ENCODE data around the gene RAF1. TPM values are rescaled to one million over a fixed set of nuclear protein-coding genes. Genes with fewer than 3 reads are reported as not detected.

The RAF1 gene
- total RNA-seq, 1 experiment from 2014 or later: 64.3 TPM

GRCh38 chr3:12679468-12679867 is 15.6 kb upstream of the RAF1 start:
- Histone ChIP-seq H3K4me2 (ENCODE audit: low read length) (no peak overlapping the region), H3K9me3 (ENCODE audit: control insufficient read depth in 1 of 2, insufficient read depth in 1 of 2, low read depth in 1 of 2, low read length in 2 of 2) (no peaks in the 10 kb centered on the region), H3K27ac (ENCODE audit: low read depth, low read length) (no peak overlapping the region), H3K79me2 (ENCODE audit: insufficient read depth, low read length) (no peaks in the 10 kb centered on the region), H3K9me2 (ENCODE audit: insufficient read depth) (no peaks in the 10 kb centered on the region), H3K4me3 (replicated peaks in 1 of 2; ENCODE audit: low read depth in 1 of 2, low read length in 2 of 2) (no peak overlapping the region), H3K4me1 (ENCODE audit: control insufficient read depth in 1 of 2, insufficient read depth in 2 of 2, low read length in 2 of 2) (peaks cover 0 to 9% of the 10 kb centered on the region in 2 experiments; a peak in 2 of 4 replicates), H3K36me3 (ENCODE audit: control insufficient read depth in 1 of 2, insufficient read depth in 2 of 2, low read length in 2 of 2) (no peaks in the 10 kb centered on the region), H4K20me1 (ENCODE audit: insufficient read depth) (no peaks in the 10 kb centered on the region), H3K9ac (ENCODE audit: low read length) (no peak overlapping the region), H3K27me3 (ENCODE audit: insufficient read depth, low read length) (no peaks in the 10 kb centered on the region), H2AFZ (ENCODE audit: low read depth, low read length, poor library complexity, severe bottlenecking) (no peak overlapping the region)
- peak; percentile 56 for ATAC-seq
- POLR2A ChIA-PET: no interaction called here
- TF ChIP-seq CEBPB (IDR thresholded peaks at IDR 0.05; ENCODE audit: low read depth) (no peak), POLR2A (IDR thresholded peaks at IDR 0.05; ENCODE audit: borderline replicate concordance, extremely low read depth, insufficient read depth, insufficient read length) (no peak), JUND (IDR thresholded peaks at IDR 0.05) (no peak), RAD21 (IDR thresholded peaks at IDR 0.05; ENCODE audit: low read depth) (no peak)
- CTCF ChIA-PET: no interaction called here
- RAD21 ChIA-PET (ENCODE audit: low non-redundant PET in 1 of 2, low total read pairs in 2 of 2, uncharacterized antibody in 2 of 2, unreplicated experiment in 2 of 2): no interaction called here
- no TSS peak for BruUV-seq (replicated peaks)
- DNase-seq (ENCODE audit: low read depth, low spot score): no peak
- intact Hi-C loops (cut with micrococcal nuclease): no loop called here

- ChIA-PET CTCF (no interaction called here), POLR2A (no interaction called here), RAD21 (ENCODE audit: low non-redundant PET in 1 of 2, low total read pairs in 2 of 2, uncharacterized antibody in 2 of 2, unreplicated experiment in 2 of 2) (no interaction called here)
- peaks cover 0 to 11% of the 10 kb centered on the region in 2 experiments; a peak in 2 of 4 replicates for H3K4me1 ChIP-seq (ENCODE audit: control insufficient read depth in 1 of 2, insufficient read depth in 2 of 2, low read length in 2 of 2)
- intact Hi-C loops (cut with micrococcal nuclease): no loop called here
- no peak overlapping the region for H2AFZ ChIP-seq (ENCODE audit: low read depth, low read length, poor library complexity, severe bottlenecking)
- no peak for ATAC-seq
- no peak overlapping the region for H3K9ac ChIP-seq (ENCODE audit: low read length)
- H4K20me1 ChIP-seq (ENCODE audit: insufficient read depth): no peaks in the 10 kb centered on the region
- H3K79me2 ChIP-seq (ENCODE audit: insufficient read depth, low read length): no peaks in the 10 kb centered on the region
- TF ChIP-seq ZNF274 (IDR thresholded peaks at IDR 0.05; ENCODE audit: low read depth, low read length): no peak
- TF ChIP-seq POLR2AphosphoS5 (IDR thresholded peaks at IDR 0.05; ENCODE audit: low read depth, low read length): no peak
- no peak for TF ChIP-seq CTCF (IDR thresholded peaks at IDR 0.05 in 2 of 3, conservative IDR thresholded peaks at IDR 0.05 in 1 of 3; ENCODE audit: borderline replicate concordance in 1 of 3, insufficient read depth in 1 of 3, low read depth in 2 of 3, low read length in 2 of 3)
- TF ChIP-seq ZFX (IDR thresholded peaks at IDR 0.05): no peak
- no peak for TF ChIP-seq SRF (IDR thresholded peaks at IDR 0.05; ENCODE audit: low read depth)
- no peak for TF ChIP-seq POLR2A (IDR thresholded peaks at IDR 0.05; ENCODE audit: borderline replicate concordance, extremely low read depth, insufficient read depth, insufficient read length)
- no peak for TF ChIP-seq SP1 (IDR thresholded peaks at IDR 0.05; ENCODE audit: low read depth)
- no peak for TF ChIP-seq ZBTB33 (IDR thresholded peaks at IDR 0.05; ENCODE audit: extremely low read depth, insufficient replicate concordance, low read length)
- no peak for TF ChIP-seq RAD21 (IDR thresholded peaks at IDR 0.05; ENCODE audit: low read depth)
- no peak for TF ChIP-seq CEBPB (IDR thresholded peaks at IDR 0.05; ENCODE audit: low read depth)
- no peak for TF ChIP-seq MAX (IDR thresholded peaks at IDR 0.05)
- TF ChIP-seq SIN3A (IDR thresholded peaks at IDR 0.05; ENCODE audit: low read depth): no peak
- TF ChIP-seq CBX3 (IDR thresholded peaks at IDR 0.05; ENCODE audit: low read depth): no peak
- TF ChIP-seq EZH2 (IDR thresholded peaks at IDR 0.05): no peak
- TF ChIP-seq TCF7L2 (IDR thresholded peaks at IDR 0.05; ENCODE audit: borderline replicate concordance, extremely low read depth, insufficient read depth, insufficient read length): no peak
- H3K27me3 ChIP-seq (ENCODE audit: insufficient read depth, low read length): no peaks in the 10 kb centered on the region
- H3K36me3 ChIP-seq (ENCODE audit: control insufficient read depth in 1 of 2, insufficient read depth in 2 of 2, low read length in 2 of 2): no peaks in the 10 kb centered on the region
- no peak overlapping the region for H3K4me3 ChIP-seq (replicated peaks in 1 of 2; ENCODE audit: low read depth in 1 of 2, low read length in 2 of 2)
- no peak for DNase-seq (ENCODE audit: low read depth, low spot score)
- no TSS peak for BruUV-seq (replicated peaks)
- H3K9me3 ChIP-seq (ENCODE audit: control insufficient read depth in 1 of 2, insufficient read depth in 1 of 2, low read depth in 1 of 2, low read length in 2 of 2): no peaks in the 10 kb centered on the region
- no peak overlapping the region for H3K4me2 ChIP-seq (ENCODE audit: low read length)
- H3K9me2 ChIP-seq (ENCODE audit: insufficient read depth): no peaks in the 10 kb centered on the region
- H3K27ac ChIP-seq (ENCODE audit: low read depth, low read length): no peak overlapping the region
These were observed 13.7 kb upstream of the RAF1 start for GRCh38 chr3:12677616-12678015.
